ENCODE measurements around the gene COL16A1.

DNA sequence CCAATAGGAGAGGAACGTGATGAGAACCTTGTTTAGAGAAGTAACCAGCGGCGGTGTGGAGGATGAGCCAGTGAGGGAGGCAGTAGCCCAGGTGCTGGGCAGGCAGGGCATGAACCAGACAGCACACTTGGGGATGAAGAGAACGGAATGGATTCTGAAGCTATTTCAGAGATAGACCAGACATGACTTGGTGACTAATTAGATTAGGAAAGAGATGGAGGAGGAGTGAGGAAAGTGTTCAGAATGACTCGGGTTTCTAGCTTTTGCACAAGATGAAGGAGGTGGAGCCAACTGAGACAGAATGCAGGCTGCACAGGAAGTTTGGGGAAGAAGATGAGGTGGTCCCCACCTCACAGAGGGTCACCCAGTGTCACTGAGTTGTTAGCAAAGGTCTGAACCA lies 64.3 kb downstream of the COL16A1 start:
- TF ChIP-seq POLR2AphosphoS5 (IDR thresholded peaks at IDR 0.05; ENCODE audit: low read depth, low read length) (no peak), SIN3A (IDR thresholded peaks at IDR 0.05; ENCODE audit: borderline replicate concordance, insufficient read depth, low read length) (no peak)
